Sigmoid colon (tissue), 7 donors: ENCODE data around the gene FILIP1L. TPM values are rescaled to one million over a fixed set of nuclear protein-coding genes. Genes with fewer than 3 reads are reported as not detected.

ENCODE experiments used
- DNase-seq: peaks from one replicate; pipeline ENCODE4 v3.0.0-alpha.2; 2019
- H3K27ac ChIP-seq, 4 donors: fragments of 200-600 bp; sonication (generic); one replicate each; pipeline ENCODE4 v1.5.1; 2016 to 2019; ENCODE audit warnings: mild to moderate bottlenecking in 1 of 4
- H3K27me3 ChIP-seq, 3 donors: fragments of 200-600 bp; sonication (generic); one replicate each; pipeline ENCODE4 v1.5.1; 2019; ENCODE audit warnings: mild to moderate bottlenecking in 1 of 3
- H3K36me3 ChIP-seq, 4 donors: fragments of 200-600 bp; sonication (generic); one replicate each; pipeline ENCODE4 v1.5.1; 2016 to 2019
- H3K4me1 ChIP-seq, 4 donors: fragments of 200-600 bp; sonication (generic); one replicate each; pipeline ENCODE4 v1.5.1; 2017 to 2019
- H3K4me3 ChIP-seq, 4 donors: fragments of 200-600 bp; sonication (generic); one replicate each; pipeline ENCODE4 v1.5.1; 2017 to 2019; ENCODE audit warnings: mild to moderate bottlenecking in 2 of 4, moderate library complexity in 1 of 4
- H3K9me3 ChIP-seq, 4 donors: fragments of 200-600 bp in 3 of 4; sonication (generic) in 3 of 4; one replicate each; pipeline versions ENCODE4 v1.5.1 to v1.6.1; 2013 to 2019
- EP300 ChIP-seq, 4 donors: sonication (generic); formaldehyde crosslinking; IDR thresholded peaks; one replicate each; pipeline ENCODE4 v1.6.1; 2017; ENCODE audit warnings: antibody characterized with exemption in 4 of 4
- POLR2A ChIP-seq, 2 donors: fragments of 450-650 bp; IDR thresholded peaks; one replicate each; pipeline ENCODE4 v1.6.1; 2016; ENCODE audit warnings: antibody characterized with exemption in 2 of 2, mild to moderate bottlenecking in 2 of 2, moderate library complexity in 2 of 2
- POLR2AphosphoS5 ChIP-seq, 4 donors: sonication (generic); formaldehyde crosslinking; IDR thresholded peaks; one replicate each; pipeline ENCODE4 v1.6.1; 2017; ENCODE audit warnings: antibody characterized with exemption in 4 of 4
- WGBS, 2 donors: extraction: QIAGEN DNeasy Blood & Tissue Kit; methylation state at CpG; one replicate each; pipeline ENCODE4 v1.1.7; 2013; 5-methylcytosine and 5-hydroxymethylcytosine counted together
- intact Hi-C: fragments of 100-400 bp; cut with DNase I; formaldehyde crosslinking; loops from one replicate; pipeline ENCODE4 v1.15.1; 2023
- polyA plus RNA-seq, 3 donors: library from polyadenylated mRNA; stranded (reverse); fragments of 200-250 nt; gene quantifications; one replicate each; pipeline ENCODE4 v1.2.3, GENCODE V29; 2013
- total RNA-seq, 4 donors: library from RNA; depleted of rRNA; stranded (reverse); fragments of >200 nt; gene quantifications; one replicate each; pipeline ENCODE4 v1.1.0, GENCODE V29; 2016
- TF ChIP-seq, protein P1 (sequence below), 4 experiments: fragments of 450-650 bp in 3 of 4; fragments of 200-600 bp in 1 of 4; IDR thresholded peaks; one replicate each; pipeline ENCODE4 v1.5.1; 2016 to 2019; ENCODE audit warnings: antibody characterized with exemption in 4 of 4, mild to moderate bottlenecking in 3 of 4, moderate library complexity in 2 of 4
- donor health status: healthy with polysubstance abuse.
- donor health status: Bipolar disorder and iron deficiency.
- donor health status: healthy.

The FILIP1L gene
- total and polyA plus RNA-seq, 7 donors = 6.0 to 93.3 (median 42.5) TPM

DNA sequence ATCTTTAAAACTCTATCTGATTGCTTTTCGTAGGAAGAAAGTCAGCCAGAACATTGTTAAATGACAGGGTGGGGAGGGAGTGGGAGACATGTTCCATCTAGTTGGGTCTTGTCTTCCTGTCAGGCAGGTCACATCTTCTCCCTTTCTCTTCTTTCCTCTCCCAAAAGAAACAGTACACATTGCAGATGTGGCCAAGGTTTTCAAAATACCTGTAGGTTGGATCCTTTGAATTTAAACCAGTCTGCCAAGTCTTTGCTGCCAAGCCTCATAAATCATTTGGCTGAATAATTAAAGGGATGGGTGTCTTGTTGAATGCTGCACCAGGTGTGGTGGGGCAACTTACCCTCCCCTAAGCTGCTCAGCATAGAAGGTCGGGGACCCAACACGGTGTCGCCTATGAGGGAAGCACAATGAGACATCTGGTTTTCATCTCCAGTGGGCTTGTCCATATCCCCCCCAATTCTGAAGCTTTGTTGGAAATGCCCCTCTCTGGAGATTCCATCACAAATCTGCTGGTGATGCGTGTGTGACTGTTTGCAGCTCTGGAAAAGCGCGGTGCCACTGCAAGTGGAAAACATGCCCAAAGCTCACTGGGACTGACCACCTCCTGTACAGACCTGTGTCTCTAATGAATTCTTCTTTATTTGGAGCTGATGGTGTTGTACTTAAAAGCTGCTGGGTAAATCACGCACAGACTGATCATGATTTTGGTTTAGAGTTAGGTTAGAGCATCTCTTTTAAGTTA, 112.6 kb downstream of the FILIP1L start:
- peak overlapping the region in 2 of 4 donors; percentile 30 to 71 for H3K27ac ChIP-seq
- no peak for DNase-seq
- no peaks in the 10 kb centered on the region for H3K27me3 ChIP-seq
- no peak overlapping the region for H3K4me3 ChIP-seq
- intact Hi-C loops = no loop called here
- TF ChIP-seq EP300 (IDR thresholded peaks at IDR 0.05) (no peak), POLR2AphosphoS5 (IDR thresholded peaks at IDR 0.05) (no peak), POLR2A (IDR thresholded peaks at IDR 0.05) (no peak)
- TF ChIP-seq, protein P1, sequence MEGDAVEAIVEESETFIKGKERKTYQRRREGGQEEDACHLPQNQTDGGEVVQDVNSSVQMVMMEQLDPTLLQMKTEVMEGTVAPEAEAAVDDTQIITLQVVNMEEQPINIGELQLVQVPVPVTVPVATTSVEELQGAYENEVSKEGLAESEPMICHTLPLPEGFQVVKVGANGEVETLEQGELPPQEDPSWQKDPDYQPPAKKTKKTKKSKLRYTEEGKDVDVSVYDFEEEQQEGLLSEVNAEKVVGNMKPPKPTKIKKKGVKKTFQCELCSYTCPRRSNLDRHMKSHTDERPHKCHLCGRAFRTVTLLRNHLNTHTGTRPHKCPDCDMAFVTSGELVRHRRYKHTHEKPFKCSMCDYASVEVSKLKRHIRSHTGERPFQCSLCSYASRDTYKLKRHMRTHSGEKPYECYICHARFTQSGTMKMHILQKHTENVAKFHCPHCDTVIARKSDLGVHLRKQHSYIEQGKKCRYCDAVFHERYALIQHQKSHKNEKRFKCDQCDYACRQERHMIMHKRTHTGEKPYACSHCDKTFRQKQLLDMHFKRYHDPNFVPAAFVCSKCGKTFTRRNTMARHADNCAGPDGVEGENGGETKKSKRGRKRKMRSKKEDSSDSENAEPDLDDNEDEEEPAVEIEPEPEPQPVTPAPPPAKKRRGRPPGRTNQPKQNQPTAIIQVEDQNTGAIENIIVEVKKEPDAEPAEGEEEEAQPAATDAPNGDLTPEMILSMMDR (IDR thresholded peaks at IDR 0.05) = no peak
- H3K4me1 ChIP-seq = peaks cover 0 to 34% (median 27%) of the 10 kb centered on the region in 4 donors
- H3K9me3 ChIP-seq = no peaks in the 10 kb centered on the region
- WGBS, 2 donors = 87 to 93% methylated on average over 8 of the region's 8 CpGs
- H3K36me3 ChIP-seq = no peaks in the 10 kb centered on the region

GRCh38 chr3:100001083-100001482, 113.2 kb downstream of the FILIP1L start:
- H3K9me3 ChIP-seq = no peaks in the 10 kb centered on the region
- peak overlapping the region in 1 of 4 donors; percentile 71 for H3K27ac ChIP-seq

GRCh38 chr3:99999536-99999935, 114.8 kb downstream of the FILIP1L start:
- no peaks in the 10 kb centered on the region for H3K9me3 ChIP-seq
- no peak overlapping the region for H3K4me3 ChIP-seq
- WGBS, 2 donors = 96 to 98% methylated on average over 2 of the region's 2 CpGs
- H3K27me3 ChIP-seq = no peaks in the 10 kb centered on the region
- TF ChIP-seq POLR2A (IDR thresholded peaks at IDR 0.05) = no peak
- TF ChIP-seq EP300 (IDR thresholded peaks at IDR 0.05) = no peak
- no peak for TF ChIP-seq POLR2AphosphoS5 (IDR thresholded peaks at IDR 0.05)
- TF ChIP-seq, protein P1 (IDR thresholded peaks at IDR 0.05) = no peak
- intact Hi-C loops = no loop called here
- no peaks in the 10 kb centered on the region for H3K36me3 ChIP-seq
- no peak overlapping the region for H3K27ac ChIP-seq
- peaks cover 0 to 21% (median 14%) of the 10 kb centered on the region in 4 donors for H3K4me1 ChIP-seq
- DNase-seq = no peak

More at GRCh38 chr3:100001083-100001482, 113.2 kb downstream of the FILIP1L start:
- no peak for DNase-seq
- no peak for TF ChIP-seq EP300 (IDR thresholded peaks at IDR 0.05)
- H3K36me3 ChIP-seq = no peaks in the 10 kb centered on the region
- peaks cover 0 to 28% (median 21%) of the 10 kb centered on the region in 4 donors for H3K4me1 ChIP-seq
- no peak overlapping the region for H3K4me3 ChIP-seq
- WGBS, 2 donors = 96 to 97% methylated on average over 3 of the region's 3 CpGs
- H3K27me3 ChIP-seq = no peaks in the 10 kb centered on the region
- intact Hi-C loops = no loop called here

GRCh38 chr3:99997293-99997692, 117.0 kb downstream of the FILIP1L start:
- Histone ChIP-seq H3K27ac (no peak overlapping the region), H3K36me3 (no peaks in the 10 kb centered on the region), H3K4me3 (no peak overlapping the region), H3K4me1 (peaks cover 0 to 10% (median 5%) of the 10 kb centered on the region in 4 donors), H3K9me3 (no peaks in the 10 kb centered on the region), H3K27me3 (no peaks in the 10 kb centered on the region)
- TF ChIP-seq POLR2A (IDR thresholded peaks at IDR 0.05) (no peak), POLR2AphosphoS5 (IDR thresholded peaks at IDR 0.05) (no peak), EP300 (IDR thresholded peaks at IDR 0.05) (no peak)
- TF ChIP-seq, protein P1 (IDR thresholded peaks at IDR 0.05) = no peak
- 92 to 96% methylated on average over 2 of the region's 2 CpGs for WGBS, 2 donors
- no peak for DNase-seq
- intact Hi-C loops = no loop called here

DNA sequence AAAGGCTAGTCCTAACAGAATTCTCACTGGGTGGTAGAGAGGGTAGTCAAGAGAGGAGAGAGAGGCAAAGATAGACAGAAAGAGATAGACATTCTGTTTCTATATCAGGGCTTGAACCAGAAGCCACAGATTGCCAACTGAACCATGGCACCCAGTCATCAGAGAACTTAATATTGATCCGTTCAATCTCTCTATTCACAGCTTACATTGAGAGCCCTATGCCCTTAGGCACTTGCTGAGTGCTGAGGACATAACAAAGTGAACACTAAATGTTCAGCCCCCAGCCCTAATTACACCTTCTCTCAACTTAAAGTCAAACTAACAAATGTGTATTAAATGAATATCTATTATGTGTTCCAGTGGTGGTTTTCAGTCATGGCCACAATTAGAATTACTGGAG, 124.1 kb downstream of the FILIP1L start:
- no peak overlapping the region for H3K4me3 ChIP-seq
- no peaks in the 10 kb centered on the region for H3K9me3 ChIP-seq
- H3K36me3 ChIP-seq = no peaks in the 10 kb centered on the region
- WGBS, 2 donors = 85 to 98% methylated on average over 1 of the region's 1 CpG
- no peak overlapping the region for H3K27ac ChIP-seq
- no peak for TF ChIP-seq POLR2AphosphoS5 (IDR thresholded peaks at IDR 0.05)
- TF ChIP-seq, protein P1 (IDR thresholded peaks at IDR 0.05) = no peak
- no peak for TF ChIP-seq EP300 (IDR thresholded peaks at IDR 0.05)
- TF ChIP-seq POLR2A (IDR thresholded peaks at IDR 0.05) = no peak
- DNase-seq = no peak
- intact Hi-C loops = no loop called here
- H3K27me3 ChIP-seq = no peaks in the 10 kb centered on the region
- H3K4me1 ChIP-seq = no peaks in the 10 kb centered on the region
